Activated T-helper 1 cell treated with Interleukin-2 at 50 U/mL for 16 hours (primary cell): ENCODE data around the gene STOM.

Experiments used
- DNase-seq: peaks from one replicate; pipeline ENCODE4 v3.0.0-alpha.2; 2020; ENCODE audit warnings: low read depth

STOM gene

GRCh38 chr9:121321016-121321503 lies 49.0 kb downstream of the STOM start:
- no peak for DNase-seq

- no peak for DNase-seq
These were observed 50.7 kb downstream of the STOM start for GRCh38 chr9:121319383-121319780.

- no peak for DNase-seq
These were observed 51.2 kb downstream of the STOM start for GRCh38 chr9:121318631-121319382.

- DNase-seq, result no peak
These were observed 52.1 kb downstream of the STOM start for GRCh38 chr9:121317737-121318630.

GRCh38 chr9:121316852-121317373 lies 53.1 kb downstream of the STOM start:
- no peak for DNase-seq

GRCh38 chr9:121316378-121316777 lies 53.7 kb downstream of the STOM start:
- DNase-seq, result no peak

- DNase-seq, result no peak
These were observed 56.4 kb downstream of the STOM start for GRCh38 chr9:121313458-121314152.

- no peak for DNase-seq
These were observed 57.9 kb downstream of the STOM start for GRCh38 chr9:121312169-121312568.

- no peak for DNase-seq
These were observed 59.5 kb downstream of the STOM start for GRCh38 chr9:121310571-121310970.

- DNase-seq, result no peak
These were observed 60.1 kb downstream of the STOM start for GRCh38 chr9:121309833-121310425.

- no peak for DNase-seq
These were observed 60.9 kb downstream of the STOM start for GRCh38 chr9:121309171-121309570.

GRCh38 chr9:121308765-121309164 lies 61.3 kb downstream of the STOM start:
- DNase-seq, result no peak

GRCh38 chr9:121307976-121308375 lies 62.1 kb downstream of the STOM start:
- no peak for DNase-seq

- DNase-seq, result no peak
These were observed 64.6 kb downstream of the STOM start for GRCh38 chr9:121305269-121305994.

GRCh38 chr9:121304707-121305106 lies 65.3 kb downstream of the STOM start:
- no peak for DNase-seq

- DNase-seq, result no peak
These were observed 66.3 kb downstream of the STOM start for GRCh38 chr9:121303456-121304451.

- DNase-seq, result no peak
These were observed 67.3 kb downstream of the STOM start for GRCh38 chr9:121302786-121303185.

GRCh38 chr9:121302341-121302740 lies 67.7 kb downstream of the STOM start:
- no peak for DNase-seq

- DNase-seq, result no peak
These were observed 68.2 kb downstream of the STOM start for GRCh38 chr9:121301881-121302286.
